ENCODE data around the gene FXYD3. TPM values are rescaled to one million over a fixed set of nuclear protein-coding genes. Genes with fewer than 3 reads are reported as not detected.

FXYD3 gene
- total RNA-seq, 1 donor from 2014 or later, result not detected

DNA sequence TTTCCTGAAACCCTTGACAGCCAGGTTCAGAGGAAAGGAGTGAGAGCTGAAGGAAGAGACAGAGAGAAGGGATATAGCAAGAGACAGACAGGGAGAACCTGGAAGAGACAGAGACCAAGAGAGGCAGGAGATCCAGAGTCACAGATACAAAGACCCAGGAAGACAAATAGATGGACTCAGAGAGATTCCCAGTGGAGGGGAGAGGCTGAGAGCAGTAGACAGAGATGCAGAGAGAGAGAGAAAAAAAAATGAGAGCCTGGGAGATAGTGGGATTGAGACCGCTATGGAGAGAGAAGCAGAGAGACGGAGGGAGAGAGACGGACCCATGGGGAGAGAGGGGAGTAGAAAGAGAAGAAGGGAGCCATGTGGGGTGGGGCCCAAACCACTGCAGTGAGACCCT is 28.2 kb downstream of the FXYD3 start:
- no peak for DNase-seq (ENCODE audit: extremely low spot score, unreplicated experiment)
- no peak overlapping the region for H3K27ac Mint-ChIP-seq (ENCODE audit: unreplicated experiment)
- no peaks in the 10 kb centered on the region for H3K9me3 Mint-ChIP-seq (ENCODE audit: unreplicated experiment)
- peaks cover 40% of the 10 kb centered on the region for H3K4me1 Mint-ChIP-seq (ENCODE audit: unreplicated experiment)
- TF ChIP-seq, protein P1, sequence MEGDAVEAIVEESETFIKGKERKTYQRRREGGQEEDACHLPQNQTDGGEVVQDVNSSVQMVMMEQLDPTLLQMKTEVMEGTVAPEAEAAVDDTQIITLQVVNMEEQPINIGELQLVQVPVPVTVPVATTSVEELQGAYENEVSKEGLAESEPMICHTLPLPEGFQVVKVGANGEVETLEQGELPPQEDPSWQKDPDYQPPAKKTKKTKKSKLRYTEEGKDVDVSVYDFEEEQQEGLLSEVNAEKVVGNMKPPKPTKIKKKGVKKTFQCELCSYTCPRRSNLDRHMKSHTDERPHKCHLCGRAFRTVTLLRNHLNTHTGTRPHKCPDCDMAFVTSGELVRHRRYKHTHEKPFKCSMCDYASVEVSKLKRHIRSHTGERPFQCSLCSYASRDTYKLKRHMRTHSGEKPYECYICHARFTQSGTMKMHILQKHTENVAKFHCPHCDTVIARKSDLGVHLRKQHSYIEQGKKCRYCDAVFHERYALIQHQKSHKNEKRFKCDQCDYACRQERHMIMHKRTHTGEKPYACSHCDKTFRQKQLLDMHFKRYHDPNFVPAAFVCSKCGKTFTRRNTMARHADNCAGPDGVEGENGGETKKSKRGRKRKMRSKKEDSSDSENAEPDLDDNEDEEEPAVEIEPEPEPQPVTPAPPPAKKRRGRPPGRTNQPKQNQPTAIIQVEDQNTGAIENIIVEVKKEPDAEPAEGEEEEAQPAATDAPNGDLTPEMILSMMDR (IDR thresholded peaks at IDR 0.05), result no peak
- no peak overlapping the region for H3K4me3 Mint-ChIP-seq (ENCODE audit: unreplicated experiment)
- H3K36me3 Mint-ChIP-seq (ENCODE audit: unreplicated experiment), result no peaks in the 10 kb centered on the region
- H3K27me3 Mint-ChIP-seq (ENCODE audit: unreplicated experiment), result peaks cover 21% of the 10 kb centered on the region

DNA sequence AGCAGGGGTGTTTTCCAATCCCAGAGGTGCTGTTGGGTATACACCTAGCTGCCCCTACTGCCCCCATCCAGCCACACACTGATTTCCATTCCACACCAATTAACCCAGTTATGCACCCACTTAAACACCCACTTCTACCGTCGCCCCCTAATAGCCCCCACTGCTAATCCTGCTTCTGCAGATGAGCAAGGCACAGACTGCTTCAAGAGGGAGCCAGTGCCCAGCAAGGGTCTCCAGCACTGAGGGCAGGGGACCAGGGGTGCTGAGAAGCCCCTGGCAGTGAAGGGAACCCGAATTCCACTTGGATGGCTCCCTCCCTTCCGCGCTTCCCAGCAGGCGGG is 28.6 kb downstream of the FXYD3 start:
- Mint-ChIP-seq H3K27ac (ENCODE audit: unreplicated experiment) (no peak overlapping the region), H3K36me3 (ENCODE audit: unreplicated experiment) (no peaks in the 10 kb centered on the region), H3K27me3 (ENCODE audit: unreplicated experiment) (peaks cover 21% of the 10 kb centered on the region), H3K9me3 (ENCODE audit: unreplicated experiment) (no peaks in the 10 kb centered on the region), H3K4me3 (ENCODE audit: unreplicated experiment) (no peak overlapping the region), H3K4me1 (ENCODE audit: unreplicated experiment) (peaks cover 39% of the 10 kb centered on the region)
- DNase-seq (ENCODE audit: extremely low spot score, unreplicated experiment), result no peak
- TF ChIP-seq, protein P1 (IDR thresholded peaks at IDR 0.05), result no peak

DNA sequence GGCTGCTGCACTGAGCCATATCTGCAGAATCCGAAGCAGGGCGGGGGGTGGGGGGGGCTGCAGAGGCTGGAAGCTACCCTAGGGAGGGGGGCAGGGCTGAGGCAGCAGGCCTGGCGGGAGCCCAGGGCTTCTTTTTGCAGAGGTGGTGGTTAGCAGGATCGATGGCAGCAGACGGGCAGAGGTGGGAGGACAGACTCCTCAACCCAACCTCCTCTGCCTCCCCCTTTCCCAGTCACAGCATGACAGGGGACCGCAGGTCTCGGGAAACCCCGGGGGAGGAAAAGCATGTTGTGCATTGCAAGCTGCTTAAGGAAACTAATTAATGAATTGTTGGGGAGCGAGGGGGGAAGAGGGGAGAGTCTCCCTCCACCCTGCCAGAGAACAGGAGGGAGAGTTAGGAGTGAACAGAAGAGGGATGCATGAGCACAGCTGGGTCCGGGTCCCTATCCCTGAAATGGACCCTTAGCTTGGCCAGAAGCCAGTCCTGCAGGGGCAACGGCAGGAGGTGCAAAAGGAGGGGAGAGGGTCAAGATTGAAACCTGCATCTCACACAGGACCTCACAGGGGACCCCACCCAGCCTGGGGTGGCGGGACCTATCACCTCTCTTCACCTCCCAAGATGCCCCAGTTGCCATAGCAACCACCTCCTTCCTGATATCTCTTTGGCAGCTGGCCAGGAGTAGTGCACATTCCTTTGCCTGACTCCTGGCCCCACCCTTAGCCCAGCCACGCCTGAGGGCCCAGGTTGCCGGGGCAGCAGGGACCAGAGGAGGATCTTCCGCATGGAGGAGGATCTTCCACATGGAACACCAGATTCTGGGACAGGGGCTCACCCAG is 29.2 kb downstream of the FXYD3 start:
- H3K4me3 Mint-ChIP-seq (ENCODE audit: unreplicated experiment), result no peak overlapping the region

DNA sequence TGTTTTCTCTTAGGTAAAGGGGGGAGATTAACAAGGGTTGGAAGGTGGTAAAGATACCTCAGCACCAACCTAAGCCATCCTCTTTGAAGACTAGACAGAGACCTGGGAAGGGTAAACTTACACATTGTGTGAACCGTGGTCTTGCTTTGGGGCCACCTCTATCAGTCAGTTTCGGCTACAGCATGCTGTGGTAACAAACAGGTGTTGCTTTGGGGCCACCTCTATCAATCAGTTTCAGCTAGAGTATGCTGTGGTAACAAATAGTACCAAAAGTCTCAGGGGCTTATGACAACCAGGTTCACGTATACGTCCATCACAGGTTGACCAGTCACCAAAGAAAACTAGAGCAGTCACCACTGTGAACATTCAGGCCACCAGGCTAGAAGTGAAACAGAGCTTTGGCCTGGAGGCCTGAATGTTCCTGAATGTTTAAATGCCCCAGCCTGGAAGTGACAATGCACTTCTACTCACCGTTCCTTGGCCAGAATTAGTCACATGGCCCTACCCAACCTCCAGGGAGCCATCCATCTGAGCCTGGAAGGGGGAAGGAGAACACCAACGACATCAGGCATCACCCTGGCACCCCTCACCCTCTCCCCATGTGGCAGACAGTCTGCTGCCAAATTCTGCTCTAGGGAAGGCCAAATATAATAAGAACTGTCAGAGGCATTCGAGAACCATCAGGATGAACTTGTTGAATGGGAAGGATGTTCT is 31.3 kb downstream of the FXYD3 start:
- Mint-ChIP-seq H3K9me3 (ENCODE audit: unreplicated experiment) (no peaks in the 10 kb centered on the region), H3K27ac (ENCODE audit: unreplicated experiment) (no peak overlapping the region), H3K4me1 (ENCODE audit: unreplicated experiment) (peaks cover 36% of the 10 kb centered on the region), H3K4me3 (ENCODE audit: unreplicated experiment) (no peak overlapping the region), H3K36me3 (ENCODE audit: unreplicated experiment) (no peaks in the 10 kb centered on the region), H3K27me3 (ENCODE audit: unreplicated experiment) (peaks cover 13% of the 10 kb centered on the region)
- DNase-seq (ENCODE audit: extremely low spot score, unreplicated experiment), result no peak
- TF ChIP-seq, protein P1 (IDR thresholded peaks at IDR 0.05), result no peak

More for the DNA sequence above, 29.2 kb downstream of the FXYD3 start:
- Mint-ChIP-seq H3K9me3 (ENCODE audit: unreplicated experiment) (no peaks in the 10 kb centered on the region), H3K27ac (ENCODE audit: unreplicated experiment) (no peak overlapping the region), H3K27me3 (ENCODE audit: unreplicated experiment) (peaks cover 21% of the 10 kb centered on the region), H3K36me3 (ENCODE audit: unreplicated experiment) (no peaks in the 10 kb centered on the region), H3K4me1 (ENCODE audit: unreplicated experiment) (peaks cover 39% of the 10 kb centered on the region)
- TF ChIP-seq, protein P1 (IDR thresholded peaks at IDR 0.05), result no peak
- DNase-seq (ENCODE audit: extremely low spot score, unreplicated experiment), result no peak

DNA sequence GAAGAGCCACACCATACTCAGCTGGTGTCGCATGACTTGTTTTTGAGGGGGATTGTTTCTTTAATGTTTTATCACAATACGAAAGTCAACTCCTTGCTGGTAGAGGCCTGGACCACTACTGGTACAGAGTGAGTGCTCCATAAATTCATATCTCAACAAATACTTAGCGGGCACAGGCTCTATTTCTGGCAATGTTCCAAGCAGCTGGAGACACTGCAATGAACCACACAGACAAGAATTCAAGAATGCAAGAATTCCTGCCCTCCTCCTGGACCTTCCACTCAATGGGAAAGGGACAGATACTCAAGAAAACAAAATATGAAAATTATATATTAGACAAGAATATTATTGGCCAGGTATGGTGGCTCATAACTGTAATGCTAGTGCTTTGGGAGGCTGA is 33.8 kb downstream of the FXYD3 start:
- H3K27me3 Mint-ChIP-seq (ENCODE audit: unreplicated experiment), result peaks cover 2% of the 10 kb centered on the region
- H3K36me3 Mint-ChIP-seq (ENCODE audit: unreplicated experiment), result no peaks in the 10 kb centered on the region
- no peak overlapping the region for H3K27ac Mint-ChIP-seq (ENCODE audit: unreplicated experiment)
- TF ChIP-seq, protein P1 (IDR thresholded peaks at IDR 0.05), result no peak
- H3K4me3 Mint-ChIP-seq (ENCODE audit: unreplicated experiment), result no peak overlapping the region
- no peak for DNase-seq (ENCODE audit: extremely low spot score, unreplicated experiment)
- no peaks in the 10 kb centered on the region for H3K9me3 Mint-ChIP-seq (ENCODE audit: unreplicated experiment)
- H3K4me1 Mint-ChIP-seq (ENCODE audit: unreplicated experiment), result peaks cover 44% of the 10 kb centered on the region
